H1 (cell line): ENCODE data around the gene ACER3. TPM values are rescaled to one million over a fixed set of nuclear protein-coding genes. Genes with fewer than 3 reads are reported as not detected.

Experiments used
- BCL11A ChIP-seq, 2 experiments: IDR thresholded peaks; one replicate each; pipeline ENCODE4 v1.6.1; 2011; ENCODE audit warnings: low read depth in 2 of 2, low read length in 2 of 2, mild to moderate bottlenecking in 2 of 2
- CEBPB ChIP-seq: IDR thresholded peaks from 2 replicates; pipeline ENCODE4 v1.6.1; 2012; ENCODE audit warnings: low read depth, low read length
- CHD7 ChIP-seq: fragments of 300-600 bp; sonication (generic); IDR thresholded peaks from 2 replicates; pipeline ENCODE4 v1.7.1; 2012; ENCODE audit warnings: low read length, moderate library complexity, mild to moderate bottlenecking, inconsistent platforms; ENCODE audit not compliant: insufficient replicate concordance
- CTBP2 ChIP-seq: IDR thresholded peaks from 2 replicates; pipeline ENCODE4 v1.7.0; 2011; ENCODE audit warnings: borderline replicate concordance, mild to moderate bottlenecking, moderate library complexity, mixed read lengths, low read length; ENCODE audit not compliant: insufficient read depth, insufficient read length
- GABPA ChIP-seq: IDR thresholded peaks from 2 replicates; pipeline ENCODE4 v1.6.1; 2011; ENCODE audit warnings: mild to moderate bottlenecking, low read length, moderate library complexity, borderline replicate concordance; ENCODE audit not compliant: insufficient read depth
- PHF8 ChIP-seq: fragments of 200-600 bp; sonication (generic); conservative IDR thresholded peaks from 2 replicates; pipeline ENCODE4 v1.7.1; 2012; ENCODE audit warnings: low read depth, mild to moderate bottlenecking, inconsistent platforms, low read length, moderate library complexity
- RFX5 ChIP-seq: IDR thresholded peaks from 2 replicates; pipeline ENCODE4 v1.6.1; 2011; ENCODE audit warnings: low read depth, low read length, improper control_type of control experiment, borderline replicate concordance
- SAP30 ChIP-seq: fragments of 300-600 bp; sonication (generic); IDR thresholded peaks from 2 replicates; pipeline ENCODE4 v1.7.1; 2012; ENCODE audit warnings: low read length, moderate library complexity, mild to moderate bottlenecking, inconsistent platforms; ENCODE audit not compliant: insufficient read depth, insufficient replicate concordance
- SIX5 ChIP-seq: IDR thresholded peaks from 2 replicates; pipeline ENCODE4 v1.6.1; 2011; ENCODE audit warnings: mild to moderate bottlenecking, low read depth, low read length
- polyA plus RNA-seq, 7 experiments: library from polyadenylated mRNA; depleted of rRNA in 3 of 7; stranded (reverse) in 5 of 7; unstranded in 2 of 7; fragments of >200 nt in 5 of 7; fragments of 200-250 nt in 2 of 7; gene quantifications; 1 replicate in 5 of 7; 2 replicates in 1 of 7; 4 replicates in 1 of 7; pipeline versions ENCODE4 v1.2.1 to v1.2.3, GENCODE V29; 2011 to 2013; ENCODE audit warnings: missing spikeins in 2 of 7, mixed read lengths in 2 of 7
- total RNA-seq: library from RNA; stranded (reverse); fragmentation: NEBNext Ultra II Directional; extraction: Animal tissue kit (Norgen Biotek cat#: 25700); gene quantifications from 2 replicates; pipeline ENCODE4 v1.2.1, GENCODE V29; 2021

The ACER3 gene
- total and polyA plus RNA-seq, 2 of the 8 experiments (the other 6 are each of a cell fraction or from before 2014, with no cell fraction given), result 5.7 to 16.2 TPM

- TF ChIP-seq CHD7 (no peak), GABPA (no peak), CEBPB (no peak), CTBP2 (no peak), SIX5 (no peak), RFX5 (no peak), SAP30 (no peak), BCL11A (IDR thresholded peaks at IDR 0.05; ENCODE audit: low read depth in 2 of 2, low read length in 2 of 2) (no peak), PHF8 (no peak)
These were observed 18.7 kb upstream of the ACER3 start (continued) for GRCh38 chr11:76841923-76842452.
